ENCODE results near the gene C15orf61.
A peak's percentile ranks its signal among the peaks of the same experiment; 100 is the strongest.

The C15orf61 gene

DNA sequence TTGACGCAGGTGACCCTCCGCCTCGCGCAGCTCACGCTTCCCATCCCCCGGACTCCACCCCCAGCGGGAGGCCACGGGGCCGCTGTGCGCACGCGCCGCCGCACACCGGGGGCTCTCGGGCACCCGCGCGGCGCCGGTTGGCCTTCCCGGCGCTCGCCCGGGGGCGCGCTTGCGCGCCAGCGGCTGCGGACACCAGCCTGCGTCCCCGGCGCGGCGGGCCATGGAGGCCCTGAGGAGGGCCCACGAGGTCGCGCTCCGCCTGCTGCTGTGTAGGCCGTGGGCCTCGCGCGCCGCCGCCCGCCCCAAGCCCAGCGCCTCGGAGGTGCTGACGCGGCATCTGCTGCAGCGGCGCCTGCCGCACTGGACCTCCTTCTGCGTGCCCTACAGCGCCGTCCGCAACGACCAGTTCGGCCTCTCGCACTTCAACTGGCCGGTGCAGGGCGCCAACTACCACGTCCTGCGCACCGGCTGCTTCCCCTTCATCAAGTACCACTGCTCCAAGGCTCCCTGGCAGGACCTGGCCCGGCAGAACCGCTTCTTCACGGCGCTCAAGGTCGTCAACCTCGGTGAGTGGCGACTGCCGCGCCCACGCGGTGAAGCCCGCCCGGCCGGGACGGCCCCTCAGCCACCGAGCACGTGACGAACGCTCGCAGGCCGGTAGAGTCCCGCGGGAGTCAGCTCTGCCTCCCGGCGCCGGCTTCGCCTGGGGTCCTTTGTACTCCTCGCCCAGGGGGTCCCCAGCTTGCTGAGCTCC, at the start of gene C15orf61:
C15orf61 (plus strand) TSS at position 103 of the 754 bp plus-strand sequence; CDS start at position 221, 118 bp downstream.
- peak; percentile 78 to 97 (median 81) for DNase-seq
- intact Hi-C loops (cut with DNase I): loop anchor here (1.0 to 5.0 kb wide), 2 partner anchors 319 to 531 kb away; partner anchors contain the start of genes PIAS1 and RNU6-1

GRCh38 chr15:67472957-67473356, 48.0 kb upstream of the C15orf61 start:
- intact Hi-C loops (cut with DNase I): no loop called here
- DNase-seq: no peak

- no peak for DNase-seq
- intact Hi-C loops (cut with DNase I): no loop called here
Observed at GRCh38 chr15:67474405-67475110, 46.4 kb upstream of the C15orf61 start.

DNA sequence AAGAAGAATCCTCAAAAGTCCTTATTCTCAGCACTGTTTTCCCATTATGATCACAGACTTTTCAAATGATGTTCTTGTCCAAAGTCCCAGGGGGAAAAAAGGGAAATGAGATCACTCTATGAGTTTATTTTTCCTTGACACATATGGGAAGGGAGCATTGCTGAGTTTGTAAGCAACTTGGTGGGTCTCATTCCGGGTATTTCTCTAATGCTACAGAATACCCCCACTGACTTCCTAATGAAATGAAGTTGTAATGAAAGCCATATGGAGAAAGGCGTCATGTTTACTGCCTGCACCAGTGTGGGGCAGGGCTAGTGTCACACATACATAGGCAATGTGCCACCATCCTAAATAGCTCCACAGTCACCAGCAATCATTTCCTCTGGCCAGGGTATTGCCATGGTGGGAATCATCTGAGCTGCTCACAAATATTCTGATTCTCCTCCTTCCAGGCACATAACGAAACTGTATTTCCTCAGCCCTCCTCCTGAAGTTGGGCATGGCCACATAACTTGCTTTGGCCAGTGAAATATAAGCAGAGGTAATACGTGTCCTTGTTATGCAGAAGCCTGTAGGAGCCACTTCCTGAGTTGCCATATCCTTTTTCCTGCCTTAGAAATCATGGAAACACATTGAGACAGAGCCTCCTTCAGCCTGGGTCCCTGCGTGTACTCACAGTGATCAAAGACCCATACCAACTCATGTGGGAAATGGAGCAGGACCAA, 41.0 kb upstream of the C15orf61 start:
- no peak for DNase-seq
- intact Hi-C loops (cut with DNase I): no loop called here

GRCh38 chr15:67480741-67481140, 40.2 kb upstream of the C15orf61 start:
- no peak for DNase-seq
- intact Hi-C loops (cut with DNase I): no loop called here

DNA sequence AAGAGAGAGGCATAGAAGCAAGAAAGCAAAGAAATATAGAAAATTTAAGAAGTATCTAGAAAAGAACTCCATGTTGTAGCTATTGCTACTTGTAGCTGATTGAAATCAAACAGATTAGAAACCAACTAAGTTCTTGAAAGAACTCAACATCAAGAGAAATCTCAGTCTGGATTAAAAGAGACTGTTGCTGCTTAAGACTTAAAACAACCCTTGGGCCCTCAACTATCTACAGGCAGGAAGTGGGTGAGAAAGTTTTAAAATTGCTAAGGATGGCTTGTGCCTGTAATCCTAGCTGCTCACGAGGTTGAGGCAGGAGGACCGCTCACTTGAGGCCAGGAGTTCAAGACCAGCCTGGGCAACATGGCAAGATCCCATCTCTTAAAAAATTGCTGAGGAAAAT, 39.3 kb upstream of the C15orf61 start:
- intact Hi-C loops (cut with DNase I): no loop called here
- DNase-seq: no peak

DNA sequence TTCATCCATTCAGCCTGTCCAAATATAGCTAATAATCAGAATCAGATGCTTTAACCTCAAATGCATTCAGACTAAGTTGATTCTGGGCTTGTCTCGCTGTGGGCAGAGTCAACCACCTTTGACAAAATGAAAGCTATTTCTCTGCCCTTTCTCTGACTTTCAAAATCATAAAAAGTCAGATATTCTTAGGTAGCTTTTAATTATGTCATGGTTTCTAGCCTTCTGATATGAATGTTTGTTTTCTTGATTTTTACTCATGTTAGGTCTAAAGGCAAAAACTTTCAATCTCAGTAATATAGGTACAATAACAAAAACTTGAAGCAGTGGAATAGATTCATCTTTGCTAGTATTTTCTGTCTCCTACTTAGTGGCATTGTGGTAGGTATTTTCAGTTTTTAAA, 25.3 kb upstream of the C15orf61 start:
- intact Hi-C loops (cut with DNase I): no loop called here
- no peak for DNase-seq

DNA sequence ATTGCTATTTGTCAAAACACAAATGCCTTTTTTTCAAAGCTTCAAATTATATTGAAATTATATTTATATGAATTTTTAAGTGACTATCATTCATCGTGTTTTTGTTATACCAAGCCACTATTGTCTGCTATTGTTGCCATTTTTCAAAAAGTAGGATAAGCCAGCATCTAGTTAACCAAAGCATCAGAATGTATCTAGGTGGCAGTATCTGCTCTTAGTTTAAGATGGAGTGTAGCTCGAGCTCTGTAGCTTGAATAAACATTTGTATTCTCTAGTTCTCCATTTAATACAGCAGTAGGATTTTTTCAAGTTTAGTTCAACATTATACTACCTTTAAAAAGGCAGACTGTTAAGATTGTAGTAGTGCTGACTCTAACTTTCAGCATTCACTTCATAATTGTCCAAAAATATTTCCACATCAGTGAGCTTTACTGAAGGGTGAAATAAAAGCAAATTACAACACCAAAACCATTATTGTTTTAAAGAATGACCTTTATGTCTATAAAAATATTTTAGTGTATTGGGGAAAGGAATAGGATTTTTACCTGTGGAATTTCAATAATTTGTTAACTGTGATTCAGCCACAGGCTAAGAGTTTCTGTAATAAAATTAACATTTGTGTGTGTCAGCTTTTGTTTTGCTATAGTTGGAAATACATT, 19.6 kb upstream of the C15orf61 start:
- intact Hi-C loops (cut with DNase I): loop anchor here (2.0 kb wide), 1 partner anchor 335 kb away; no protein-coding TSS in a partner anchor
- DNase-seq: no peak

GRCh38 chr15:67501836-67502461, 19.0 kb upstream of the C15orf61 start:
- intact Hi-C loops (cut with DNase I): loop anchor here (2.0 kb wide), 1 partner anchor 335 kb away; no protein-coding TSS in a partner anchor
- DNase-seq: no peak

GRCh38 chr15:67504056-67504455, 16.9 kb upstream of the C15orf61 start:
- intact Hi-C loops (cut with DNase I): no loop called here
- DNase-seq: no peak

- intact Hi-C loops (cut with DNase I): no loop called here
- no peak for DNase-seq
Observed at GRCh38 chr15:67504796-67505195, 16.1 kb upstream of the C15orf61 start.

- intact Hi-C loops (cut with DNase I): no loop called here
- DNase-seq: no peak
Observed at GRCh38 chr15:67505675-67506572, 15.0 kb upstream of the C15orf61 start.

DNA sequence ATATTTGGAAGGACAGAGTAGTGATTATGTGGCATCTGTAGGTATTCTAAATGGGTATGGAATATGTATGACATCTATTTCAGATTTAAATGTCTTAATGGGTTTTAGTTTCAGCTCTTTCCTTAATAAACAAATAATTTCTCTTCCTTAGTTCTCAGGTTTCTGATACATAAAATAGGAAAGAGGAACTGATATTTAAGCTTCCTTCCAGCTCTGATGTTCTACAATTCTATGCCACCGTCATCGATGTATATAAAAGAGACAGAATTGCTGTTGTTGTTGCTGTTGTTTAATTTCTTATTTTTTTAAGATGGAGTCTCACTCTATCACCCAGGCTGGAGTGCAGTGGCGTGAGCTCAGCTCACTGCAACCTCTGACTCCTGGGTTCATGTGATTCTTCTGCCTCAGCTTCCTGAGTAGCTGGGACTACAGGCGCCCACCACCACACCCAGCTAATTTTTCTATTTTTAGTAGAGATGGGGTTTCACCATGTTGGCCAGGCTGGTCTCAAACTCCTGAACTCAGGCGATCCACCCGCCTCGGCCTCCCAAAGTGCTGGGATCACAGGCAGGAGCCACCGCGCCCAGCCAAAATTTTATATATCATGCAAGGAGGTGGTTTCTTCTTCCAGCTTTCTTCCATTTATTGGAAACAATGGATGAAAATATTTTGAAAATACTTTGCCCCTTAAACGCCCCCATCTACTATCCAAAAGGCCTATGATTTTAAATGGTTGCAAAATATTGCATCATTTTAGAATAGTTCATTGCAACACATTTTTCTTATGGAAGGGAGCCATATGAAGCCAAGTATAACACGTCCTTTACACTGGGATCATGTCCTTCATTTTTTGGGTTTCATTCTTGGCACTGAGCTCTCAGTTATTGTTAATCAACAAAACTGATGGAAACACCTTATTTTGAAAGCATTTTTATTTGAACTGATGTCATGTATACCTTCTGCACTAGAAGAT, 13.9 kb upstream of the C15orf61 start:
- no peak for DNase-seq
- intact Hi-C loops (cut with DNase I): no loop called here

- intact Hi-C loops (cut with DNase I): no loop called here
- DNase-seq: no peak
Observed at GRCh38 chr15:67508407-67508806, 12.5 kb upstream of the C15orf61 start.

DNA sequence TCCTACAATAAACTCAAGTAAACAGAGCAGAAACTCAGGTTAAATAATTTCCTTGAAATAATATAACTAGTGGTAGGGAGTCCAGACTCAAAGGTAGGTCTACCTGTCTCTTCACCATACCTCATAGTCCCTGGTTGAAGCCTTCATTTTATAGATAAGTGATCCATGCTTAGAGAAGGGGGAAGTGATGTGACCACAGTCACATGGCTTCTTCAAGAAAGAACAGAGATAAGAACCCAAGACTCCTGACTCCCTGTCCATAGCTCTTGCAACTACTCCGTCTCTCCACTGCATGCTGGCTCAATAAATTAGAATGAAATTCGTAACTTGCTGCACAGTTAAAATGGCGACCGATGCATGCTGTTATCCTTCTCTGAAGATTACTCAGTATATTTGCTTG, 11.0 kb upstream of the C15orf61 start:
- DNase-seq: no peak
- intact Hi-C loops (cut with DNase I): no loop called here

DNA sequence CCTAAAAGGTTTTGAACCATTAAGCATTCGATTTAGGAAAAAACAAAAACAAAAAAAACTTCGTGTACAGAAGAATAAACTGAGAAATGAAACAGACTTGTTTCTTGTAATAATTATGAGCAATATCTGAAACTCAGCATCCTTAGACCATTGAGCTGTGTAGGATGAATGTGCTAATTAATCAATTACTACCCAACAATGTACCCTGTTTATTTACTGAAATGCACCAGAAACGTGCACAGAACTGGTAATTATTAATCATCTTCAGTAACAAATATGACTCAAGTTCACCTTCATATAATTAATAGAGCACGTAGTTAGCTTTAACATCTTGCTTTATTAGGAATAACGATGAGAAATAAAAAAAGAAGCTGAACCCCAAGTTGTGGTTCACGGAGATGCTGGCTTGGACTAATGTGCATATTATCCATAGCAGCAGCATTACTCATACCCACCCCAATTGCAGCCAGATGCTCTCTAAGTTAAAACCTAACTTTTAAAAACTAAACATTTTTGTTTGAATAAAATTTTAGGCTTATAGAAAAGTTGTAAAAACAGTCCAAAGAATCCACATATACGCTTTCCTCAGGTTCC, 10.2 kb upstream of the C15orf61 start:
- DNase-seq: no peak
- intact Hi-C loops (cut with DNase I): no loop called here

GRCh38 chr15:67511606-67512005, 9.3 kb upstream of the C15orf61 start:
- DNase-seq: no peak
- intact Hi-C loops (cut with DNase I): no loop called here

DNA sequence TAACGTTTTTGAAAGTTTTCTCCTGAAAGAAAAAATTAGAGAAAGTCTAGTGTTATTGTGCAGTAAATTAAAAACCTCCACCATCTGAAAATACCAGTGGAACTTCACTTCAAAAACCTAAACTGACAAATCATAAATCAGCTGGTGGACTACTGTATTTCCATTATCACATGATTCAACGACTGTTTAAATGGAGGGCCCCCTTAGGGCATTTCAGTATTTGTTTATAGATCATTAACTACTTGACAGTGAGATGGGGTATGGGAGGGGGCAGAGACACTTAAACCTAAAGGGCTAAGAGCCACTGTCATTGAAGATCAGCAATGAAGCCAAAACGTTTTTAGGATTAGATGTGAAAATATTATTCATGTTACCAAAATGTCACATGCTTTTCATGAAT, 8.8 kb upstream of the C15orf61 start:
- intact Hi-C loops (cut with DNase I): no loop called here

More for the DNA sequence above, 8.8 kb upstream of the C15orf61 start:
- no peak for DNase-seq

Measured in posterior cingulate gyrus (tissue), 11 donors.